ENCODE results near the gene HTR3E. TPM values are rescaled to one million over a fixed set of nuclear protein-coding genes. Genes with fewer than 3 reads are reported as not detected.

HTR3E gene
- total and polyA plus RNA-seq, 2 of the 13 experiments (the other 11 are each of a cell fraction or from before 2014, with no cell fraction given) = not detected

- TF ChIP-seq HMGXB3 (CRISPR knock-in tag; IDR thresholded peaks at IDR 0.05; ENCODE audit: borderline replicate concordance) (peak; percentile 74), ZNF660 (CRISPR knock-in tag; IDR thresholded peaks at IDR 0.05; ENCODE audit: borderline replicate concordance, low read depth) (no peak), KLF9 (CRISPR knock-in tag; IDR thresholded peaks at IDR 0.05; ENCODE audit: low read depth) (peak; percentile 24; the same call in 1 of the 2 replicates), TFDP2 (CRISPR knock-in tag; IDR thresholded peaks at IDR 0.05) (peak; percentile 94), ZNF44 (CRISPR knock-in tag; IDR thresholded peaks at IDR 0.05) (no peak), ZSCAN25 (CRISPR knock-in tag; IDR thresholded peaks at IDR 0.05) (peak; percentile 57; the same call in 1 of the 2 replicates), ZNF800 (CRISPR knock-in tag; IDR thresholded peaks at IDR 0.05) (peak; percentile 20; the same call in 1 of the 2 replicates), ZNF883 (CRISPR knock-in tag; IDR thresholded peaks at IDR 0.05; ENCODE audit: not compliant biosample characterization) (peak; percentile 54), AGO1 (IDR thresholded peaks at IDR 0.05; ENCODE audit: low read depth, low read length, poor library complexity, severe bottlenecking) (no peak), NKX3-1 (CRISPR knock-in tag; IDR thresholded peaks at IDR 0.05) (peak; percentile 80), ZNF317 (CRISPR knock-in tag; IDR thresholded peaks at IDR 0.05) (peak; percentile 39; the same call in 1 of the 2 replicates), CEBPB (IDR thresholded peaks at IDR 0.05; ENCODE audit: borderline replicate concordance, low read depth, low read length) (no peak), ZBTB3 (CRISPR knock-in tag; IDR thresholded peaks at IDR 0.05; ENCODE audit: borderline replicate concordance, low read depth) (peak; percentile 65; the same call in 1 of the 2 replicates), ZNF10 (CRISPR knock-in tag; IDR thresholded peaks at IDR 0.05; ENCODE audit: borderline replicate concordance, low read depth) (no peak), MLXIP (CRISPR knock-in tag; IDR thresholded peaks at IDR 0.05; ENCODE audit: borderline replicate concordance) (no peak)
Observed at GRCh38 chr3:184133840-184134745, 37.2 kb downstream of the HTR3E start (continued).

All from HepG2 (cell line).